HEK293 (cell line): ENCODE data around the gene ATXN2.

ENCODE experiments used
- CTCF ChIA-PET: fragments of 350-600 bp; formaldehyde crosslinking; extraction: SDS; loops from one replicate; lab custom pipeline; 2021; ENCODE audit warnings: antibody characterized with exemption; lab: Yijun Ruan, JAX
- POLR2A ChIA-PET: fragments of 300-600 bp; formaldehyde crosslinking; extraction: SDS; loops from one replicate; lab custom pipeline; 2020; ENCODE audit warnings: antibody characterized with exemption, inconsistent platforms; lab: Yijun Ruan, JAX
- H3K27ac ChIP-seq: fragments of 200-500 bp; sonication (Bioruptor generic); 2 replicates; pipeline ENCODE4 v1.5.1; 2014; ENCODE audit warnings: low read depth, low read length, control low read depth, inconsistent platforms; ENCODE audit errors: extremely low read depth
- H3K36me3 ChIP-seq, 2 experiments: fragments of 200-500 bp in 1 of 2; sonication (Bioruptor generic) in 1 of 2; 1 replicate in 1 of 2; 2 replicates in 1 of 2; pipeline ENCODE4 v1.5.1; 2014 to 2017; ENCODE audit warnings: inconsistent platforms in 2 of 2, low read length in 2 of 2; ENCODE audit not compliant: control insufficient read depth in 2 of 2, insufficient read depth in 1 of 2
- H3K4me1 ChIP-seq: fragments of 200-500 bp; sonication (Bioruptor generic); 2 replicates; pipeline ENCODE4 v1.5.1; 2014; ENCODE audit warnings: mild to moderate bottlenecking, low read length, inconsistent platforms; ENCODE audit not compliant: control insufficient read depth, insufficient read depth
- H3K4me3 ChIP-seq: 2 replicates; pipeline ENCODE4 v1.5.1; 2011; ENCODE audit warnings: low read depth, mild to moderate bottlenecking, control low read depth, low read length, moderate library complexity
- H3K9me3 ChIP-seq: fragments of 200-500 bp; sonication (Bioruptor generic); 2 replicates; pipeline ENCODE4 v1.5.1; 2014; ENCODE audit warnings: low read depth, low read length, inconsistent platforms; ENCODE audit not compliant: control insufficient read depth, insufficient read depth
- BCL11B ChIP-seq: fragments of 450-650 bp; formaldehyde crosslinking; IDR thresholded peaks from 2 replicates; pipeline ENCODE4 v1.5.1; 2016; ENCODE audit warnings: low read depth, missing biosample characterization, missing genetic modification characterization
- EGR2 ChIP-seq: fragments of 450-650 bp; formaldehyde crosslinking; IDR thresholded peaks from 2 replicates; pipeline ENCODE4 v1.5.1; 2016; ENCODE audit warnings: low read depth, missing biosample characterization, missing genetic modification characterization
- GLIS2 ChIP-seq: fragments of 450-650 bp; formaldehyde crosslinking; IDR thresholded peaks from 2 replicates; pipeline ENCODE4 v1.5.1; 2016; ENCODE audit warnings: missing biosample characterization, missing genetic modification characterization
- HOXA7 ChIP-seq: sonication (generic); formaldehyde crosslinking; IDR thresholded peaks from 2 replicates; pipeline ENCODE4 v1.8.1; 2022; ENCODE audit warnings: missing genetic modification reagents, borderline replicate concordance
- KLF16 ChIP-seq: fragments of 450-650 bp; formaldehyde crosslinking; IDR thresholded peaks from 2 replicates; pipeline ENCODE4 v1.5.1; 2017; ENCODE audit warnings: missing biosample characterization, missing genetic modification characterization
- KLF9 ChIP-seq: fragments of 450-650 bp; formaldehyde crosslinking; IDR thresholded peaks from 2 replicates; pipeline ENCODE4 v1.5.1; 2016; ENCODE audit warnings: missing biosample characterization, missing genetic modification characterization, low read depth
- OSR2 ChIP-seq: fragments of 450-650 bp; formaldehyde crosslinking; IDR thresholded peaks from 2 replicates; pipeline ENCODE4 v1.5.1; 2016; ENCODE audit warnings: missing biosample characterization, missing genetic modification characterization
- PBX3 ChIP-seq: sonication (generic); formaldehyde crosslinking; IDR thresholded peaks from 2 replicates; pipeline ENCODE4 v1.8.1; 2022; ENCODE audit warnings: mild to moderate bottlenecking, moderate library complexity, missing genetic modification reagents
- ZBTB20 ChIP-seq: fragments of 450-650 bp; formaldehyde crosslinking; IDR thresholded peaks from 2 replicates; pipeline ENCODE4 v1.5.1; 2016; ENCODE audit warnings: missing biosample characterization, missing genetic modification characterization
- ZBTB7A ChIP-seq: fragments of 450-650 bp; formaldehyde crosslinking; IDR thresholded peaks from 2 replicates; pipeline ENCODE4 v1.5.1; 2016; ENCODE audit warnings: low read depth, missing biosample characterization, missing genetic modification characterization
- ZFHX2 ChIP-seq: fragments of 450-650 bp; formaldehyde crosslinking; conservative IDR thresholded peaks from 2 replicates; pipeline ENCODE4 v1.5.1; 2016; ENCODE audit warnings: missing biosample characterization, missing genetic modification characterization
- ZNF169 ChIP-seq: fragments of 450-650 bp; formaldehyde crosslinking; IDR thresholded peaks from 2 replicates; pipeline ENCODE4 v1.5.1; 2016; ENCODE audit warnings: missing biosample characterization, missing genetic modification characterization
- ZNF184 ChIP-seq: fragments of 450-650 bp; IDR thresholded peaks from 2 replicates; pipeline ENCODE4 v1.5.1; 2018; ENCODE audit warnings: missing biosample characterization, mild to moderate bottlenecking, missing genetic modification characterization
- ZNF2 ChIP-seq: fragments of 450-650 bp; formaldehyde crosslinking; IDR thresholded peaks from 2 replicates; pipeline ENCODE4 v1.5.1; 2016; ENCODE audit warnings: missing biosample characterization, missing genetic modification characterization
- ZNF211 ChIP-seq: fragments of 450-650 bp; formaldehyde crosslinking; IDR thresholded peaks from 2 replicates; pipeline ENCODE4 v1.5.1; 2016; ENCODE audit warnings: low read depth, missing biosample characterization, missing genetic modification characterization
- ZNF221 ChIP-seq: fragments of 450-650 bp; formaldehyde crosslinking; IDR thresholded peaks from 2 replicates; pipeline ENCODE4 v1.5.1; 2017; ENCODE audit warnings: missing biosample characterization, missing genetic modification characterization, borderline replicate concordance
- ZNF335 ChIP-seq: fragments of 450-650 bp; formaldehyde crosslinking; conservative IDR thresholded peaks from 2 replicates; pipeline ENCODE4 v1.5.1; 2016; ENCODE audit warnings: missing biosample characterization, missing genetic modification characterization
- ZNF366 ChIP-seq: fragments of 450-650 bp; formaldehyde crosslinking; conservative IDR thresholded peaks from 2 replicates; pipeline ENCODE4 v1.5.1; 2016; ENCODE audit warnings: missing biosample characterization, missing genetic modification characterization
- ZNF416 ChIP-seq: fragments of 450-650 bp; formaldehyde crosslinking; IDR thresholded peaks from 2 replicates; pipeline ENCODE4 v1.5.1; 2016; ENCODE audit warnings: missing biosample characterization, missing genetic modification characterization
- ZNF530 ChIP-seq: fragments of 450-650 bp; formaldehyde crosslinking; IDR thresholded peaks from 2 replicates; pipeline ENCODE4 v1.5.1; 2016; ENCODE audit warnings: low read depth, missing biosample characterization, missing genetic modification characterization
- ZNF555 ChIP-seq: fragments of 450-650 bp; formaldehyde crosslinking; conservative IDR thresholded peaks from 2 replicates; pipeline ENCODE4 v1.5.1; 2017; ENCODE audit warnings: missing biosample characterization, mild to moderate bottlenecking, missing genetic modification characterization, inconsistent platforms
- ZNF580 ChIP-seq: fragments of 450-650 bp; formaldehyde crosslinking; IDR thresholded peaks from 2 replicates; pipeline ENCODE4 v1.5.1; 2016; ENCODE audit warnings: missing biosample characterization, missing genetic modification characterization
- ZNF596 ChIP-seq: fragments of 450-650 bp; IDR thresholded peaks from 2 replicates; pipeline ENCODE4 v1.5.0; 2018; ENCODE audit warnings: missing biosample characterization, mild to moderate bottlenecking, missing genetic modification characterization, moderate library complexity
- ZNF621 ChIP-seq: fragments of 450-650 bp; formaldehyde crosslinking; IDR thresholded peaks from 2 replicates; pipeline ENCODE4 v1.5.1; 2017; ENCODE audit warnings: missing biosample characterization, missing genetic modification characterization
- ZNF692 ChIP-seq: fragments of 450-650 bp; formaldehyde crosslinking; IDR thresholded peaks from 2 replicates; pipeline ENCODE4 v1.5.1; 2016; ENCODE audit warnings: missing biosample characterization, missing genetic modification characterization
- ZNF701 ChIP-seq: fragments of 450-650 bp; formaldehyde crosslinking; IDR thresholded peaks from 2 replicates; pipeline ENCODE4 v1.5.1; 2016; ENCODE audit warnings: missing biosample characterization, missing genetic modification characterization
- TF ChIP-seq, protein P1 (sequence below): fragments of 450-650 bp; formaldehyde crosslinking; IDR thresholded peaks from 2 replicates; pipeline ENCODE4 v1.5.1; 2016; ENCODE audit warnings: missing biosample characterization, missing genetic modification characterization
- TF ChIP-seq, protein P2 (sequence below): fragments of 450-650 bp; formaldehyde crosslinking; IDR thresholded peaks from 2 replicates; pipeline ENCODE4 v1.5.1; 2017; ENCODE audit warnings: missing biosample characterization, missing genetic modification characterization

ATXN2 gene

DNA sequence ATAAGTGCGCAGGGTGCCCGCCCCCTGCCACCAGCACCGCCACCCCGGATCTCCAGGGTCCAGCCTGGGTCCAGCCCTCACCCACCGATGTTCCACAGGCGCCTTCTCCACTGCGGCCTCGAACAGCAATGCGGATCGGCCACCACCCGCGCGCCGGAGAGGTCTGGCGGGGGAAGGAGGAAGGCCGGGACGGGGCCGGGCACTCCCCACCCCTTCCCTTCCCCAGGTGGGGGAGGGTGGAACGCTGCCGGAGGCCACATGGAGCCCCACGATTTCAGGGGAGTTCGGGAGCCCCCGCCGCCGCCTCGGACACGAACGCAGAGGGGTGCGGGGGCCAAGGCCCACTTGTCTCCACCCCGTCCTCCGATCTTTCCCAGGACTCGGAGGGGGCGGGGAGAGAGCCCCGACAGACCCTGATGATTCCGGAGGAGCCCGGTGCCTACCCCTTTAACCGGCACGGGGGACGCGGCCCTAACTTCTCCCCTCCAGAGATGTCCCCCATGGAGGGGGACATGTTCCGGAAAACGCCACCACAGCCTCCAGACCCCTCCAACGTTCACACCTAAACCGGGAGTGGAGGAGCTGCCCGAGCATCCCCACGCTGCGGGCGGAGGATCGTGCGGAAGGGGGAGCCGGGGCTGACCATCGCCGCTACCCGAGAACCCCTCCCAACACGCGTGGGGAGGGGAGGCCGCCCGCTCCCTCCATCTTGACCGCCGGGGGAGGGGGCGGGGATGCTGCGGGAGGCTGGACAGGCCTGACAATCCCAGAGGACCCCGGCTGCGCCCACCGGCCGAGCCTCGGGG lies 1.1 kb downstream of the ATXN2 start (continued):
- TF ChIP-seq, protein P1, sequence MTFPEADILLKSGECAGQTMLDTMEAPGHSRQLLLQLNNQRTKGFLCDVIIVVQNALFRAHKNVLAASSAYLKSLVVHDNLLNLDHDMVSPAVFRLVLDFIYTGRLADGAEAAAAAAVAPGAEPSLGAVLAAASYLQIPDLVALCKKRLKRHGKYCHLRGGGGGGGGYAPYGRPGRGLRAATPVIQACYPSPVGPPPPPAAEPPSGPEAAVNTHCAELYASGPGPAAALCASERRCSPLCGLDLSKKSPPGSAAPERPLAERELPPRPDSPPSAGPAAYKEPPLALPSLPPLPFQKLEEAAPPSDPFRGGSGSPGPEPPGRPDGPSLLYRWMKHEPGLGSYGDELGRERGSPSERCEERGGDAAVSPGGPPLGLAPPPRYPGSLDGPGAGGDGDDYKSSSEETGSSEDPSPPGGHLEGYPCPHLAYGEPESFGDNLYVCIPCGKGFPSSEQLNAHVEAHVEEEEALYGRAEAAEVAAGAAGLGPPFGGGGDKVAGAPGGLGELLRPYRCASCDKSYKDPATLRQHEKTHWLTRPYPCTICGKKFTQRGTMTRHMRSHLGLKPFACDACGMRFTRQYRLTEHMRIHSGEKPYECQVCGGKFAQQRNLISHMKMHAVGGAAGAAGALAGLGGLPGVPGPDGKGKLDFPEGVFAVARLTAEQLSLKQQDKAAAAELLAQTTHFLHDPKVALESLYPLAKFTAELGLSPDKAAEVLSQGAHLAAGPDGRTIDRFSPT (tag by site-specific recombination): peak; percentile 57; the same call in 1 of the 2 replicates
- TF ChIP-seq EGR2: no peak; the same call in 1 of the 2 replicates
- 0 out of 2 replicates have a peak, but pooled peaks have one; percentile 16 for TF ChIP-seq ZNF2 (tag by site-specific recombination)
- TF ChIP-seq ZNF366 (tag by site-specific recombination): no peak; the same call in none of the 2 replicates
- TF ChIP-seq ZNF184 (tag by site-specific recombination): 0 out of 2 replicates have a peak, but pooled peaks have one; percentile 12
- peak; percentile 63 for TF ChIP-seq ZNF335
- peak; percentile 81 for TF ChIP-seq KLF16
- no peak for TF ChIP-seq ZNF211 (tag by site-specific recombination)
- no peak for TF ChIP-seq HOXA7 (CRISPR knock-in tag)
- TF ChIP-seq ZFHX2 (tag by site-specific recombination): peak; percentile 50
- no peak for TF ChIP-seq ZNF221
- TF ChIP-seq PBX3 (CRISPR knock-in tag): no peak
- no peak for TF ChIP-seq ZNF580 (tag by site-specific recombination)
- TF ChIP-seq ZBTB20: peak; percentile 85
- TF ChIP-seq KLF9: peak; percentile 65
- peak; percentile 29; the same call in 1 of the 2 replicates for TF ChIP-seq OSR2 (tag by site-specific recombination)

DNA sequence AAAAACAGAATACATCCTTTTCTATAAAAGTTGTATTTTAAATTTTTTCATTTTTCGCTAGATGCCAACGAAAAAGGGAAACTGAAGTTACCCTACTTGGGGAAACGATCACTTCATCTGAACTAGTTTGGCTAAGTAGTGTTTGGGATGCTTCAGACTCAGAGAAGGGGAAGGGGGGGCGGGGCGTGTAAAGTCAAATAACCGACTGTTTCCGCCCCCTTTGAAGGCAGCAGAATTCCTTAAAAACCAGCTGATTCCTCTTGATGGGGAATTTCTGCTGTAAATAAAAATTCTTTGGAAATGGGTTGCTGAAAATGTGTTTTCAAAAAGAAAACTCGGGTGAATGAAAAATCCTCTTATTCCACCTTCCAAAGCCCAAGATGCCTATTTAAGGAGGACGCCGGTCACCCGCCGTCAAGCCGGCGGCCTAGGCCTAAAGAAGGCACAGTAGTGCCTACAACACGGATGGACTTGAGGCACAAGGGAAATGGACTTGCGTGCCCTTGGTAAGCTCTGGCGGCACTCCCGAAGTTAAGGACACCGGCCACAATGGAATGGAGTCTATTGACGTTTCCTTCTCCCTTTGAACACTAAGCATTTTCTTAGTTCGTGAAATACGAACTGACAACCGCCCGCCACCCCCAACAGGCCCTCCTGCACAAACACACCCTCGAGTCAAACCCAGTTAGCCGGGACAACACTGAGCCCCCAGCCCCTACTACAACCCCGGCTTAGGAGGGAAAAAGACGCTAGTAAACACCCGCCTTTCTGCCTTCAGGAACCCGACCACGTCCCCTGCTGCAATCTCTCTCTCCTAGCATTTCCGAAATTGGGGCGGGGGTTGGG lies 1.9 kb downstream of the ATXN2 start:
- POLR2A ChIA-PET: interaction anchor here (0.6 to 1.0 kb wide), 2 partner anchors 12 to 37 kb away, joined by 3 read pairs; no protein-coding TSS in a partner anchor
- Histone ChIP-seq H3K36me3 (no peaks in the 10 kb centered on the region; a peak in 1 of 3 replicates), H3K27ac (peak overlapping the region; percentile 99), H3K4me1 (peaks cover 17% of the 10 kb centered on the region; the same call in 1 of the 2 replicates), H3K4me3 (peak overlapping the region; percentile 98), H3K9me3 (no peaks in the 10 kb centered on the region)
- CTCF ChIA-PET: interaction anchor here (0.6 to 1.2 kb wide), 3 partner anchors 11 to 601 kb away, joined by 3 to 4 read pairs (median 3); no protein-coding TSS in a partner anchor
- TF ChIP-seq ZNF621 (no peak), ZBTB7A (tag by site-specific recombination) (no peak), ZNF596 (tag by site-specific recombination) (no peak), ZNF701 (no peak), ZNF555 (tag by site-specific recombination) (no peak), ZNF530 (tag by site-specific recombination) (no peak), ZNF169 (tag by site-specific recombination) (no peak), ZNF184 (tag by site-specific recombination) (0 out of 2 replicates have a peak, but pooled peaks have one; percentile 18), BCL11B (tag by site-specific recombination) (no peak), EGR2 (no peak; the same call in 1 of the 2 replicates), ZNF416 (no peak), ZNF692 (tag by site-specific recombination) (peak; percentile 71), GLIS2 (no peak)
- TF ChIP-seq, protein P2, sequence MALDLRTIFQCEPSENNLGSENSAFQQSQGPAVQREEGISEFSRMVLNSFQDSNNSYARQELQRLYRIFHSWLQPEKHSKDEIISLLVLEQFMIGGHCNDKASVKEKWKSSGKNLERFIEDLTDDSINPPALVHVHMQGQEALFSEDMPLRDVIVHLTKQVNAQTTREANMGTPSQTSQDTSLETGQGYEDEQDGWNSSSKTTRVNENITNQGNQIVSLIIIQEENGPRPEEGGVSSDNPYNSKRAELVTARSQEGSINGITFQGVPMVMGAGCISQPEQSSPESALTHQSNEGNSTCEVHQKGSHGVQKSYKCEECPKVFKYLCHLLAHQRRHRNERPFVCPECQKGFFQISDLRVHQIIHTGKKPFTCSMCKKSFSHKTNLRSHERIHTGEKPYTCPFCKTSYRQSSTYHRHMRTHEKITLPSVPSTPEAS: no peak
